HG03469 (cell line): ENCODE data around the gene MAP4K4.
"Not testable (repeated sequence)": the region's sequence is repeated elsewhere in the genome, so short reads cannot be mapped to it uniquely, and the experiment has no call there.

Source experiments
- ATAC-seq: cut with Tn5 transposase; IDR thresholded peaks from one replicate; pipeline ENCODE4 v1.9.1; 2021; ENCODE audit warnings: mild to moderate bottlenecking, moderate library complexity, moderate number of reproducible peaks; ENCODE audit not compliant: unreplicated experiment

Gene MAP4K4

DNA sequence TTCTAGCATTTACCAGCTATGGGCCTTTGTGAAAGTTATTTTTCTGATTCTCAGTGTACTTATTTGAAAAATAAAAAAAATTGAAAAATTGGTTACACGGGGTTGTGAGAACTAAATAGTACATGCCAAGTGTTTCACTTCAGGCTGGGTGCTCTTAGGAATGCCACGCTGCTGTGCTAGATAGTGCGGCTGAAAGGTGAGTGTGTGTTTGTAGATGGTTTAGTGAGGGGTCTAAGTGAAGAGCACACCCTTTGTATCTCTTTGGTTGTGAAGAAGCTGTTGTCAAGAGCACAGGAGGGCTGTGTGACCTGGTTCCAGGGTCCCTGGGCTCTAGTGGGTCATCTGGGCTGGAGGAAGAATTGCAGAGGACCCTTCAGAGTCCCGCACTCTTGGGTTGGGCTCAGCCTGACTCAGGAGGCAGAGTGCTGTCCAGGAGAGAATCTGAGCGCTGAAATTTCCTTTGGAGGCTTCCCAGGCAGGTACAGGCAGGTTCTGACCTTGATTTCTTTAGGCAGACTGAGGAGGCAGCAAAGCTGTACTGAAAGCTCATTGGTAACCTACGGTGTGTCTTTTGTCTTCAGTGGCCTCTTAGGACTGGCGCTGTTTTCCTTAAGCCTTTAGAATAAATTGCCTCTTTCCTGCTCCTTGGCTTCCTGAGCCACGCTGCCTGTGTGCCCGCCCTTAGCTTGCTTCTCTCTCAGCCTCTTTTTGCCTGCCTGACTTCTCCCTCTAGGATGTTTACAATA lies 44.4 kb downstream of the MAP4K4 start:
- no peak for ATAC-seq

DNA sequence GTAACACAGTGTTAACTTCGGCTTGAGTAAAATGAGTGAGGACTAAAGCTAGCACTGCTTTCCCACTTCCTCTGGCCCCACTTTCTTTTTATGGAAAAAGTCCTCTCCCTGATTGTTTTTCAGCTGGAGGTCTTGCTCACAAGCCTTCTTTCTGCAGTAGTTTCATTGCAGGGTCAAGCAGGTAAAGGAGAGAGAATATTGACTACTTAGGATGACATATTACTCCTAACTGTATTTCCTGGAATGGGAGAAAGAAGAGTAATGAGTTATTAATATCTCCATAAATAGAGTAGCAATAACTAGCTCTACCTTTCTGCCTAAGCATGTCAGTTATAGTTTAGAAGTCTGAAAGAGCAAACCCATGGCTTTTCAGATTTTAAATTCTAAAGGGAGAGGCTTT lies 45.0 kb downstream of the MAP4K4 start:
- ATAC-seq: no peak

DNA sequence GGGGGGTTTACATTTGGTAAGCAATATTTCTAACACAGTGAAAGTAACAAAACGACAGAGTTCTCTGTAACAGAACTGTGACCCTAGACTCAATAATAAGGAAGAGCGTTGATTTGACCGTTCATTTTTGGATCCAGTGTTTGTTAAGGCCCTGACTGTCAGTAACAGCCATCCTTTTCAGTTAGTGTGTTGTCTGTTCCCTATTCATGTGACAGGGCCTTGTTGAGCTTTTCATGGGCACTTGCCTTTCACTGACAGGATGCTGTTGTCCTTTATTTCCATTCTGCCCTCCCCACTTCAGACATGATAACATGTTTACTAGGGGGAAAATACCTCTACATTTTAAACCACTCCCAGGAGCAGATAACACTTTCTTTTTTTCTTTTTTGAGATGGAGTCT lies 45.8 kb downstream of the MAP4K4 start:
- no peak for ATAC-seq

DNA sequence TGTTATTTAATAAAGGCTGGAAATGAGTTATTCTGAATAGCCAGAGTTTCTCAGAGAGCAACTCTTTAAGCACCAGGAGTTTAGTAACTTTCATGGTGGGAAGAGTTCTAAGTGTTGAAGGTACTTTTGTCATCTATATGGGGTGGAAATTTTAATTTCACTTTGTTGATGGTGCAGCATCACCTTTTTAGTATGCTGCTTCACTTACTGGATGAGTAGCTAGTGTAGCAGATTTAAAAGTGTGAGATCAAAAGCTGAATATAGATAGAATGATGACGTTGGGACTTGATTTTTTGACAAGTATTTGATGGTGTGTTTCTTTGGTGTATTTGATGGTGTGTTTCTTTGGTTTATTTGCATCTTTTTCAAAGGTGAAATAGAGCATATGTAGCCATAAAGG lies 47.3 kb downstream of the MAP4K4 start:
- no peak for ATAC-seq

DNA sequence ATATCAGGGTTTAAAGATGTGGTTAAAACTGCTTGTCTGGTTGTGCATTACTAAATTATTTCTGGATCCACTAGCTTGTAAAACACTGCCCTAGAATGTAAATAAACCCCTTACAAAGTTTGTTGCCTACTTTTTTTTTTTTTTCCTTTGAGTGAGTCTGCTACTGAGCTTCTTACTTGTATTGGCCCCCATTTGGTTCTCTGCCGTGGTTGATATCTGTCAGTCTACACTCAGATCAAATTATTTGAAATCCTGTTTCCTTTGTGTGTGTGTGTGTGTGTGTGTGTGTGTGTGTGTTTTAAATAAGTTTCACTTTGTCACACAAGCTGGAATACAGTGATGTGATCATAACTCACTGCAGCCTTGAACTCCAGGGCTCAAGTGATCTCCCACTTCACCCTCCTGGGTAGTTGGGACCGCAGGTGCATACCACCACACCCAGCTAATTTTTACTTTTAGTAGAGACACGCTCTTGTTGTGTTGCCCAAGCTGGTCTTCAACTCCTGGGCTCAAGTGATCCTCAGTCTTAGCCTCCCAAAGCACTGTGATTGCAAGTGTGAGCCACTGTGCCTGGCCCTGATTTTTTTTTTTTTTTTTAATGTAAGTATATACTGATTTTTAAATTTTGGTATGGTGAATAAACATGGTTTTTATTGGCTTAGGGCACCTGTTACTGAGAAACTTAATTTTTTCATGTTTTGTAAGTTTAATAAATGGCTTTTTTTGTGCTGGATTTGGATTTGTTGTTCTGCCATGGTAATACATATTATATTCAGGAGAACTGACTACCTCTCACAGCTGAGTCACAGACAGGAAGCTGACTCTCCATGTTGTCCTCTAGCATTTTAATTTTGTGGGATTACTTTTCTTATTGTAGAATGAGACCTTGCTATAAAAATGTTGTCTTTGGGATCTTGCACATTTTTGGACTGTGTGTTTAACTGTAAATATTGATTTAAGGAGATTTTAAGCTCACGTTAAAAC lies 48.5 kb downstream of the MAP4K4 start:
- ATAC-seq: no peak

DNA sequence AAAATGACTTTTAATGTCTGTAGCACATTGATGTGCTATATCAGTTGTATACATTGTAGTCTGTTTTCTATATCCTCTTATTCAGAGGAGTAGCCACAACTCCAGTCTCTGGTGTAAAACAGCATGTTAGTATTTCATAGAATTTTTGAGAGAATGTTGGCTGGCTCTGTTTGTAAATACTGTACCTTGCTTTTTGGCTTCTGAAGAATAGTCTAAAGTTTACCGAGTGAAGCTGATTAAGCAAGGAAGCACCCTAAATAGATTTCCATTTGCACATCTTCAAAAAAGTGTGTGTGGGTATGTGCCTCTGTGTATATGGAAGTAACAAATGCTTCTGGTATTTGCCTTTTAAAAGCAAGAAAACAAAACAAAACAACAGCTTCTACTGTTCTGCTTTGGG lies 50.5 kb downstream of the MAP4K4 start:
- ATAC-seq: no peak

DNA sequence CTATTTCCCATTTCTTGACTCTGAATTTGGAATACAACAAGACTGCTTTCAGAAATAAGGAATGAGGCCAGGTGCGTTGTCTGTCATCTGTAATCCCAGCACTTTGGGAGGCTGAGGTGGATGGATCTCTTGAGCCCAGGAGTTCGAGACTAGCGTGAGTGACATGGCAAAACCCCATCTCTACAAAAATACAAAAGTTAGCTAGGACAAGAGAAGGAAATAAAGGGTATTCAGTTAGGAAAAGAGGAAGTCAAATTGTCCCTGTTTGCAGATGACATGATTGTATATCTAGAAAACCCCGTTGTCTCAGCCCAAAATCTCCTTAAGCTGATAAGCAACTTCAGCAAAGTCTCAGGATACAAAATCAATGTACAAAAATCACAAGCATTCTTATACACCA lies 51.0 kb downstream of the MAP4K4 start:
- not testable (repeated sequence) for ATAC-seq

DNA sequence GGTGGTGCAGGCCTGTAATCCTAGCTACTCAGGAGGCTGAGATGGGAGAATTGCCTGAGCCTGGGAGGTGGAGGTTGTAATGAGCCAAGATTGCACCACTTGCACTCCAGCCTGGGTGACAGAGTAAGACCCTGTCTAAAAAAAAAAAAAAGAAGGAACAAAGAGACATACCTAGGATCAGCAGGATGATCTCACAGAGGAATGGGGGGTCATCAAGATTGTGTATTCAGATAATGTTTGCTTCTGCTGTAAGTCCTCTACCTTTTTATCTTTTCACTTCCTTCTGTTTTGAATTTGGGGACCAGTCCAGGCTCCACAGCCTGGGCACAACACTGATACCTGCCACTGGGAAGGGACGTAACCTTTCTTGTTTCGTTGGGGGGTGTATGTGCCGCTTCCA lies 53.2 kb downstream of the MAP4K4 start:
- ATAC-seq: no peak

DNA sequence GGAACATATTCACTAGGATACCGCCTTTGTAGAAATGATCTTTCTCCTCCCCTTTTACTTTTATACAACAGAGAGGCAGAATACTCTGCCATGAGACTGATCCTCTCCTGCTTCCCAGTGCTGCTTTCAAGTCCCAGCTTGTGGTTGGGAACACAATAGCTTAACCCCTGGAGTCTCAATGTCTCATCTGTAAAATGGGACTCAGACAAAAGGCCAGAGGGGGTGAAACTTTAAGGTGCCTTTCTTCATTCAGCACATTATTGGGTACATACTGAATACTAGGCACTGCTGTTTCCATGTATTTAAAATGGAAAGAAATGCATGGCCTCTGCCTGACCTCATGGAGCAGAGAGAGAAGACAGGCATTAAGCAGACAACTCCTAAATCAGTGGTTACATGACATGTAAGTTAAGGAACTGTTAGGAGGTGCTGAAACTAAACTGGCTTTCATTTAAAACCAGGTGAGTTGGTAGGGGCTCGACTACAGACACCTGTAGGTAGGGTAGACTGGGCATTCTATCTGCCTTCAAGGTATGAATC lies 53.8 kb downstream of the MAP4K4 start:
- ATAC-seq: no peak

DNA sequence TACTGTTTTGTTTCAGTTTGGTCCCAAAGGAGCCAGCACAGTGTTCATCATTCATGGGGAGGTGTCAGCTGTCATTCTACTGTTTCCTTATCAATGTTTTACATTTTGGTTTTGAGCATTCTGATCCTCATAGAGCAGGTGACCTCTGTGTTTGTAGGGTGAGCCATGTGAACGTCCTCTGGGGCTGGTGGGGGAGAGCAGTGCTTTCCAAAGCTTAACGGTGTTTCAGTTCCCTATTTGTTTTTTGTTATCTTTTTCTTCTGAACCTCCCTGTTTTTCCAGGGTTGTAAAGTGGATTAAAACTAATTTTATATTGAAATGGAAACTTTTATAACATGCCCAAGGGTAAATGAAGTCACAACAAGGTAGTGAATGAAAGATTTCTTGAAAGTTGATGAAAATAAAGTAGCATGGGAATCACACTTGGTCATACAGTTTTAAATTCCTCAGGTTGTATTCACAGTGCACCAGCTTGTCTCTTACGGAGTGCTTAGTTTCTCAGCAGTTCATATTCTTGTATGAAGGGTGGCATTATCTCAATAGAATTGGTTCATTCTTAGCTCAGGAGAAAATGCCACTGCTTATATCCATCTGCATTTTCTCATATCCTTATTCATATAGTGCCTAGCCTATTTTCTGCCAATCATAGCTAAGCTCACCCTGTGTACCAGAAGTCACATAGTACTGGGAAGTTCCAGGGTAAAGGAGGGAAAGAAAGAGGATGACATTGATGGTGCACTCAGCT lies 54.5 kb downstream of the MAP4K4 start:
- peak; percentile 71 for ATAC-seq

DNA sequence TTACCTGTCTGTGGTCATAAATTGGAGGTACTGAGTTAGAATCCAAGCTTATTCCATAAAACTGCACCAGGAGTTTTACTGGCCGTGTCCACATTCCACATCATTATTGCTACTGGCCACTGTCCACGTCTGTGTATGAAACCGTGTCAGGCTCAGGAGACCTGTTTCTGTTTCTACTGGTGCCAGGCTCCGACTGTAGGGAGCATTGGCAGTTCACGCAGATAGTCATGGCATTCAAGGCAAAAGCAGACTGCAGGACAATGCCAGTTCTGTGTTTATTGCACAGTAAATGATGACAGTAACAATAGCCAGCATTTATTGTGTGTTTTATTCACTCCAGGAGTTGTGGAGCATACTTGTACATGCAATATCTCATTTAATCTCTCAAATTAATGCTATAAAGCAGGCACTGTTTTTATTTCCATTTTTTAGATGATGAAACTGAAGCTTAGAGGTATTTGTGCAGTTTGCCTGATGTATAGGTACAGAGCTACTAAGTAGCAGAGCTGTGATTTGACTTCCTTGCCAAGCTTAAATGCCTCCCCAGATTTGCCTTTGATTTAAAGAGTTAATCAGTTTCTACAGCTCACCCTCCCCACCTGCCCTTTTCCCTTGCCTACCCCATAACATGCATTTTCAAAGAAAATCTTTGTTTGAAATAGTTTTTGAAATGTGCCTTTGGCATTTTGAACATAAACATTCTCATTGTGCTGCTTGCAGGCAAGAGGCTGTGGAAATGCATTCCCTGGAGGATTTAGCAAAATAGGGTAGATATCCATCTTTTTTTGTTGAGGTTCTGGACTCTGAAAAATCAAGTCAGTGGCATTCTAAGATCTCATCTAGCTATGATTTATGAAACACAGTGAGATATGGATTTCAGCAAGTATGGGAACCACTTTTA lies 55.5 kb downstream of the MAP4K4 start:
- no peak for ATAC-seq

DNA sequence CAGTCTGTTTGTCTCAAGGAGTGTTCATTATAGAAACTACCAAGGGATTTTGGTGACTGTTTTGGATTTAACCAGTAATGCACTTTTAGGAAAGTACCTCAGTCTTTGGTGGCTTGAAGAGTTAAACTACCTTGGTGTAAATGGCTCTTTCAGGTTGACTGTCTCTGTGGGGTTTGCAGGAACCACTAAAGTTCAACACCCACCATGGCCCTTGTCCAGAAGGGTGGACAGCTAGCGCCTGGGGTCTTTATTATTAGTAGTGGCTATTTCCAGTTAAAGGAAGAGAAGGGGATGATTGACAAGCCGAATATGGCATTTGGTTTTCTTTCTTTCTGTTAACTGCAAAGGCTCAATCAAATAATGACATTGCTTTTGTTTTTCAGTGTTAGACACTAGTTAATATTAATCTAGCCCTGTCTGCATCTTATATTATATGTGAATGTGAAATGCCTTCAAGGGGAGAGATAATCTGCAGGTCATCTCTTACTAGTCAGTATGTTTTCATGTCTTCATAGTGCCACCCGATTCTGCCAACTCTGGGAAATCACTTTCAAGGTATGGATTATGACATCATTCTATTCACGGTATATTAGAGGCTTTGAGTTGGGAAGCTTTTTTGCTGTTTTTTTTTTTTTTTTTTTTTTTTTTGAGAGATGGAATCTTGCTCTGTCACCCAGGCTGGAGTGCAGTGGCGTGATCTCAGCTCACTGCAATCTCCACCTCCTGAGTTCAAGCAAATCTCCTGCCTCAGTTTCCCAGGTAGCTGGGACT lies 56.4 kb downstream of the MAP4K4 start:
- ATAC-seq: no peak

DNA sequence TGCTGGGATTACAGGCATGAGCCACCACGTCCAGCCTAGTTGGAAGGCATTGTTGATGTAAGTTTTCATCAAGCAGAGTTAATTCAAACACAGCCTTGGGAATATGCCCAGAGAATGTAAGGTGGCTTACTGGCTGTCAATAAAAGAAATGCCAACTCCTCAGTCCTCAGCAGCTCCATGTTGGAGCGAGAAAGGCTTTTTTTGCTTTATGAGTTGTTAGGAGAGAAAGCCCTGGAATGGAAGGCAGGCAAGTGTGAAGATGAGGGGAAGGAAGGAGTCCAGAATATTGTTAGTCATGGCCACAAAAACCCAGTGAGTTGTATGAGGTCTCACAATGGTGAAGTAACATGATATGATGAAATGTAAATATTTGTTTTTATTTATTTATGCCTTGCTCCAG lies 57.1 kb downstream of the MAP4K4 start:
- no peak for ATAC-seq

DNA sequence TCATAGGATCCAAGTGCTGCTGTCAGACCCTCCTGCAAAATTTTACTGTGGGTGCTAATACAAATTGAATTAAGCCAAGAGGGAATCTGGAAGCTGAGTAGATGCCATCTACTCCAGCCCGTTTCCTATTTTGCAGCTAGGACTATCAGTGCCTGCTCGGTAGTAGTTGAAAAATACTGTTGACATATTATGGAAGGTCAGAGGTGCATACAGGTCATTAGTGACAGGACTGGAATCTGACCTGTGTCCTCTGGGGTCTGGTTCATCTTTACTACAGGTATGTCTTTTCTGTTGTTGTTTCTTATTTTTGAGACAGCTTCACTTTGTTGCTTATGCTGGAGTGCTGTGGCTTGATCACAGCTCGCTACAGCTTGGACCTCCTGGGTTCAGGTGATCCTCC lies 58.8 kb downstream of the MAP4K4 start:
- no peak for ATAC-seq

DNA sequence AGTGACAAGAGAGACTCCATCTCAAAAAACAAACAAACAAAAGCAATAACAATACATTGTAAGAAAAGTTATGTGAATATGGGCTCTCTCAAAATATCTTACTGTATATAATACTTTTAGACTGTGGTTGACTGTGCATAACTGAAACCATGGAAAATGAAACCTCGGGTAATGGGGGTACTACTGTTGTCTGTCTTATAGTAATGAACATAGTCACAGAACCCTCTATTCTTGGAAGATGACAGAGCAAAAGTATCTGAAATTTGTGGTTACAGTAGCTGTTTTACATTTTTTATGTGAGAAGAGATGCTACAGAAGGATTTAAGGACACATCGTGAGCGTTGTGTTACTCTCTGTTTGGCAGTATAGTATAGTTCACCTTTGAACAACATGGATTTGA lies 60.5 kb downstream of the MAP4K4 start:
- ATAC-seq: peak; percentile 37

DNA sequence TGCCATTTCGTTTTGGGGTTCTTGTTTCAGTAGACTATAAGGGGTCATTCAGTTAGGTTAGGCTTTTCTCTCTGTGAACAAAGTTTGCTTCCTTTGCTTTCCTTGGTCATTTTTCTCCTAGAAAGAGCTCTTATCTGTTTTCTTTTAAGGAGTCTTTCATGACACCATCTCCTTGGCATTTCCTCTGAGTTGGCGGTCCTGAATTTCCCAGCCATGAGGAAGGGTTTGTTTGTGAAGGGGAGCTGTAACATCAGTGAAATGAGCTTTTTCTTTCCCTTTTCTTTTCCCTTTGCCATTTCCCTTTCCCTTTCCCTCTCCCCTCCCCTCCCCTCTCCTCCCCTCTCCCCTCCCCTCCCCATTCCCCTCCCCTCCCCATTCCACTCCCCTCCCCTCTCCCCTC lies 61.7 kb downstream of the MAP4K4 start:
- no peak for ATAC-seq

DNA sequence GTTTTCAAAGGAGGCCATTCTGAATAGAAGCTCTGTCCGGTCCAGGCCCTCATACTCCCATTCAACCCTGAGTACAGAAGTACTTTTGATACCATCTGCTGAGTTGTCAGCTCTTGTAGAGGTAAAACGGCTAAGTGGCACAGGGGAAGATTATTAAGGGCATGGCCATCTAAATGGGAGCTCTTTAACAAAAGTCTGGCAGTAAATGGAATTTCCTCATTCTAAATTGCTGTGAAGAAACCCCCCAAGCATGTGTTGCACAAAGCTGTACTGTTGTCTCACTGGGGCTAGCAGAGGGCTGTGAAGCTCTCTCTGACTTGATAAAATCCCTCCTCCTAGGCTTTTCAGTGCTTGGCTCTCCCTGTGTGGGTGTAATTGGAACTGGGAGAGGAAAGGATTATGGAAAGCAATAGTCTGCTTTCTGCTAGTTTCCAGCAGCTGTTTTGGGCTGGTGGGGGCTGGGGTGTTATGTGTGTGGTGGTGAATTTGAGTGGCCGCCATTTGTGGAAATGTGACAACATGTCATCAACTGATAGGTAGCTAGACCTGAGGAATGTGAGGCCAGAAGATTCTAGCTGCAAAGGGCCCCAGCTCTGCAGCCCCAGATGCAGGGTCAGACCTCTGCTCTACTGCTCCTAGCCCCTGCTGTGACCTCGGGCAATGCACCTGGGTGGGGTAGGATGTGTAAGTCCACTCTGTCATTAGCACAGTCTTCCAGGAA lies 65.1 kb downstream of the MAP4K4 start:
- no peak for ATAC-seq

DNA sequence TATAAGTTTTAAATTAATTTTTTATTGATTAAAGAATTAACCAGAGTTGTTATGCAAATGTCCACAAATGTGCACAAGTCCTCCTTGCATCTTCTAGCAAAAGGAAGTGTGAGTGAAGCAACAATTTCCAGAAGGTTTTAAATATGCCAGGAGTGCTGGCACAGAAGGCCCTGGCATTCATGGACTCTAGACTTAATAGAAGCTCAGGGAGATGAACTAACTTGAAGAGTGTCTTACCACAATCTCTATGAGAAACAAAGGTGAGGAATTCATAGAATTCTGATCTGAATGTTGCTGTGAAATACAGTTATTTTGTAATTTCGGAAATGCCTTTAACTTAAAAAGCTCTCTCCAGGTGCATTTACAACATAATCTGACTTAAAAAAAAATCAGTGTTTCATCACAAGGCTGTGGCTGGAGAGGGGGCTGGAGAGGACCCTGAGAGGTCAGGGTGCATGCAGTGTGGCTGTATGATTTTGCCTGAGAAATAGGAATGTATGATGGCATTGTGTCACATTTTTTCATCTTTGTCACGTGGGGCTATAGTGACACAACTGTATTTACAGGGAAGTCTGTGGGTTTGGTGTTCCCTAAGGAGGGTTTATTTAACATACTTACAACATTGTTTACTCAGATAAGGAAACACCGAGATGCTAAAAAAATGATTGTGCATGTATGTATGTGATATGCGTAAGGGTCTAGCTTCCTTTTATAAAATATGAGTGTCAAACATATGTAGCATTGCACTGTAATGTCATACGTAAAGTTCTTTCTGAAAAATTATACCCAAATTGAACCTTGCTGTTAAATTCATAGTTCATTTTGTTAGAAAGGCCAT lies 66.2 kb downstream of the MAP4K4 start:
- no peak for ATAC-seq
